Lung microvascular endothelial cell (primary cell): Measurements from ENCODE around the gene SMARCD1. TPM values are rescaled to one million over a fixed set of nuclear protein-coding genes. Genes with fewer than 3 reads are reported as not detected.
A peak's percentile ranks its signal among the peaks of the same experiment; 100 is the strongest.

ENCODE experiments used
- DNase-seq, 2 donors: peaks; one replicate each; pipeline versions ENCODE4 v3.0.0 to v3.0.0-alpha.2; 2010; ENCODE audit warnings: low read depth in 2 of 2
- total RNA-seq: library from RNA; depleted of rRNA; stranded (reverse); fragments of >200 nt; gene quantifications from 2 replicates; pipeline ENCODE4 v1.2.1, GENCODE V29; 2014

The SMARCD1 gene
- total RNA-seq, 1 donor from 2014 or later: 41.9 TPM

DNA sequence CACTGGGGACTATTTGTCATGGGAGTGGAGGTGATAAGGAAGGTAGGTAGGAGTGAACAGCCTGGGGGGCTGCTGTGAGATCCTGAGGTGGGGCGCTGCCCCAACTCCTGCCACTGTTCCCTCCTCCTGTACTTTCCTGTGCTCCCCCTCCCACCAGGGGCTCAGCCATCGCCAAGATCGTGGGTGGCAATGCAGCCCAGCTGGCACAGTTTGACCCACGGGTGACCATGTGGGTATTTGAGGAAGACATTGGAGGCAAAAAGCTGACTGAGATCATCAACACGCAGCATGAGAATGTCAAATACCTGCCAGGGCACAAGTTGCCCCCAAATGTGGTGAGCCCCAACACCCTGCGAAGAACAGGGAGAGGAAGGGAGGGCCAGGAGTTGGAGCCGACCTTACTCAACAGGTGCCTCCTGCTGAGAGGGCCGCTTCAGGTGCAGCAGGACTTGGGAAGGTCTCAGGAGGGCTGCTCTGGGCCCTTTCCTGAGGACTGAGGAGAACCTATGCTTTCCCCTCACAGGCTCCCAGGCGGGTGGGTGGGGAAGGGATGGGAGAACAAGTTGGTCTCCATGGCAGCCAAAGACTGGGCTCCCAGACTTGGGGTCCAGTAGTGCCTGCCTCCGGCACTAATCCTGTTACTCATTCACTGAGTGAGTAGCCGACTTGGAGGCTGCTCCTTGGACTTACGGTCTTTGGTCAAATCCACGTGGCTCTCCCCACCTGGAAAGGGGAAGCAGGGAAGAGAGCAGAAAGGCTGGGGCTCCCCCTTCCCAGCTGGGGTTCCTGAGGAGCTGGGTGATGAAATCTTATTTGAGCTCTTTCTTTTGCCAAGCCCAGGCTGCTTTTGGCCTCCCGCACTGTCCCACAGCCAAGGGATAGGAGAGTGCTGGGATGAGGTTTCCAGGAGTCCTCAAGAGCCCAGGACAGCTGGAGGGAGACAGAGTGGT, 19.6 kb downstream of the SMARCD1 start:
- DNase-seq: no peak

DNA sequence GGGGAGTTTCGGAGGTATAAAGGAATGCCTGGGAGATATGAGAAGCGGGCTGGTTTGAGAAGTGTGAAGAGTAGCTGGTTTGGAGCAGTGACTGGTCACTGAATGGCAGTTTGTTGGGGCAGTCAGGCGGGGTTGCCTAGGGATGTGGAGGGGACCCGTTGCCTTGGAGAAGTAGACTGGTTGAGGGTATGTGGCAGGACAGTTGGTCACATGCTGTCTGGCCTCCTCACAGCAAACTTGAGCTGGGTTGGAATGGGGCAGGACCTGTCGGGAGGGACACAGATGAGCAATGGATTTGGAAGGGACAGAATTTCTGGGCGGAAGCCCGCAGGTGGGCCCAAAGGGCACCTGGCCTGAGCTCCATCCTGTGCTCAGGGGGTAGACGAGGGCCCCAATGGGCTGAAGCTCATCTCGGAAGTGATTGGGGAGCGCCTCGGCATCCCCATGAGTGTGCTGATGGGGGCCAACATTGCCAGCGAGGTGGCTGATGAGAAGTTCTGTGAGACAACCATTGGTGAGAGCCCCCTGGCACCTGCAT, 20.8 kb downstream of the SMARCD1 start:
- DNase-seq: no peak

DNA sequence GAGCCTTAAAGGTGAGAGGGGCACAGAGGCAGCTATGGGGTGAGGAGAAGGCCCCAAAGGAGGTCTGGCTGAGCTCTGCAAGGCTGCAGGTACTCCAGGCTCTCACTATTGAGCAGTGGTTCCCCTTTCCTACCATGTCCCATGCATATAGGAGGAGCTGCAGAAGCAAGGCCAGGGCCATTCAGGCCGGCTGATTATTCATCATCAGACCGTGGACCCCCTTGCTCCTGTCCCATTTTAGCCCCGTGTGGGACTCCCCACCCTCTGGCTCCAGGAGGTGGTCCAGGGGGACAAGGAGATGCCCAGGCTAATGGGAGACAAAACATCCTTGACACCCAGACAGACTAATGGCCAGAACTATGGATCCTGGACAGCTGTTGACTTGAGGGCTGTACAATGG, 21.8 kb downstream of the SMARCD1 start:
- no peak for DNase-seq

- DNase-seq: no peak
Measured at GRCh38 chr12:50107416-50108268, 22.5 kb downstream of the SMARCD1 start.

DNA sequence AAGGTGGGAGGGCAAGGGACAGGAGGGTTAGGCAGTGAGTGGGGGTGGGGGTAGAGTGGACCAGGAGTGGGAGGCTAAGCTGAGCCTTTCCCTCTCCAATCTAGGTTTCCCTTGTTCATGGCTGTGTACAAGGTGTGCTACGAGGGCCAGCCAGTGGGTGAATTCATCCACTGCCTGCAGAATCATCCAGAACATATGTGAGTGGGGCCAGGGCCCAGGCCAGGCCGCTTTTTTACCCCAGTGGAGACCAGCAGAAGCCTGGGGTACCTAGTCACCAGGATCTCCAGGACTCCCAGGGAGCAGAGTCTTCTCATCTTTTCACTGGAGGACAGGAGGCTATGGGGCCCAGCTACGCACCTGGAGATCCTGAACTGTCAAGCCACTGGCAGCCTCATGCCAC, 24.2 kb downstream of the SMARCD1 start:
- no peak for DNase-seq

DNA sequence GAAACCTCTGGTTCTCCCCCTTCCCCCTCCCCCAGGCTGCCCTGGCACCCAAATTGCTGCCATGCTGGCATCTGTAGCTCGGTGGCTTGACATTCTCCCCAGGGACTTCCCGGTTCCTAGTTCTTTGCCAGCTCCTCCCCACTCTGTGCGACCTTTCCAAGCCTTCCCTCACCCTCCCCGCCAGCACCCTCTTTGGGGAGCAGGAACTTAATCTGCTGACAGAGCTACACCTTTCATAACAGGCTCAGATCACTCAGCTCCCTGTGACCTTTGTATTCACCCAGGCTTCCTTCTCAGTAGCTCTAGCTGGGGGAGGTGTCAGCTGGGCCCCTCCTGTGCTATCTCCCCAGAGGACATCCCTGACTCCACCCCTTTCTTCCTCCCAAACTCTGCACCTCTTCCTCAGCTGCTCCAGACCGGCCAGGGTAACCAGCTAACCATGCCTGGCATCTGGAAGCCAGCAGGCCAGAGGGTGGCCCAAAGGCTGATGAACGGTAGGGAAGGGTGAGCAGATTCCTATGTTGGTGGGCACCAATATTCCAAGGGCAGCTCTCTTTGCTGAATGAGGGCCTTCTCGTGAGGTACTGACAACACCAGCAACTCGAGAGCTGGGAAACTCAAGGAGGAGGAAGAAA, 25.1 kb downstream of the SMARCD1 start:
- no peak for DNase-seq

DNA sequence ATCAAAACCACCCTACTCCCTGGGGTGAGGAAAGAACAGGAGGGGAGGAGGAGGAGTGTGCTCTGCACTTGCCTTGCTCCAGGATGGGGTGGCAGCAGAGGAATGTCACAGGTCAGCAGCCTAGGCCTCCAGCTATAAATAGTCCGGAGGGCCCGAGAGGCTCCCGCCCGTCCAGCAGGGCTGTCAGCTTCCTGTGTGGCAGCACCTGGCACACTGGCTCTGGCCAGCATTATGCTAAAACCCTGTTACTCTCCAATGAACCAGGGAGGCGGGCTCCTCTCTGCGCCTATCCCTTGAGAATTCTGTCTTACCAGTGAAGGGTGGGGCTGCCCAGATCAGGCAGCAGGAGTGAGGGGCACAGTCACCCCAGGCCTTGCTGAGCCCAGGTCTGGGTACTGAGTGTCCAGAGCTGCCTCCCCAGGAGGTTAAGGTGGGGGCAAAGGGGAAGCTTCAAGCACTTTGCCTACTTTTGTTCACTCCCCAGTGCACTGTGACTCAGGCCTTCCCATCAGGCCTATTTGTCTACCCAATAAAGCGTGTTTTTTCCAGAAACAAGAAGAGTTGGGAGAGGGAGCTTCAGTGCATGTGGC, 25.7 kb downstream of the SMARCD1 start:
- no peak for DNase-seq

DNA sequence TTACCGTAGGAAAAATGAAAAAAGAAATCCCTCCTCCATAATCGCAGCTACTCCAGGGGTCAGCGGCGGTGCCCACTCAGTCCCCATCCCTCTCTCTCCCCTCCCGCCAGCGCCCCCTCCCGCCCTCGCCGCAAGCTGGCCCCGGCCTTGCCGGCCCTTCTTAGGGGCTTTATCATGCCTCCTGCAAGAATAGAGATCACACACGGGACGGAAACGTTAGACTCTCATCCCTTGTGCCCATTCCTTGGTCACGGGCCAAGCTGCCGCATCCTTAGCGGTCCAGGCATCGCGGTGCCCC, 26.2 kb downstream of the SMARCD1 start:
- DNase-seq: peak in 1 of 2 donors; percentile 19

- peak; percentile 100 for DNase-seq
Measured at GRCh38 chr12:50111693-50112455, 26.7 kb downstream of the SMARCD1 start, which contains the start of gene COX14. Gene COX14, plus strand, starts transcription at chr12:50112236. Its CDS starts 7,808 bp downstream, at chr12:50120044.

GRCh38 chr12:50112456-50113218, 27.5 kb downstream of the SMARCD1 start:
- no peak for DNase-seq

DNA sequence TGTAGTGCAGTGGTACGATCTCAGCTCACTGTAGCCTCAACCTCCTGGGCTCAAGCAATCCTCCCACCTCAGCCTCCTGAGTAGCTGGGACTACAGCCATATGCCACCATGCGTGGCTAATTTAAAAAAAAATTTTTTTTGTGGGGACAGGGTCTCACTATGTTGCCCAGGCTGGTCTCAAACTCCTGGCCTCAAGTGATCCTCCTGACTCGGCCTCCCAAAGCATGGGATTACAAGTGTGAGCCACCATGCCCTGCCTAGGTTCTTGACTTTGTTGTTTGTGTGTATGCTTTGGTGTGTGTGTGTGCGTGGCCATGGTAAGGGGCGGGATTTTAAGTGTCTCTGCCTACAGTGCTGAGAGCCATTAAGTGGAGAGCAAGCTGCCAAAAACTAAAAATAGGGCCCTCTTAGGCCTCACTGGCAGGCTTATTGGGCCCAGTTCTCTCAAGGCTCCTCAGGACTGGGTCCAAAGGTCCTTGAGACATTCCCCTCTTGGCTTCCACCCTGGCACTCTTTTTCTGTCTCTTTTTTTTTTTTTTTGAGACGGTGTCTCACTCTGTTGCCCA, 32.0 kb downstream of the SMARCD1 start:
- no peak for DNase-seq

GRCh38 chr12:50119387-50119786, 34.2 kb downstream of the SMARCD1 start:
- DNase-seq: no peak

DNA sequence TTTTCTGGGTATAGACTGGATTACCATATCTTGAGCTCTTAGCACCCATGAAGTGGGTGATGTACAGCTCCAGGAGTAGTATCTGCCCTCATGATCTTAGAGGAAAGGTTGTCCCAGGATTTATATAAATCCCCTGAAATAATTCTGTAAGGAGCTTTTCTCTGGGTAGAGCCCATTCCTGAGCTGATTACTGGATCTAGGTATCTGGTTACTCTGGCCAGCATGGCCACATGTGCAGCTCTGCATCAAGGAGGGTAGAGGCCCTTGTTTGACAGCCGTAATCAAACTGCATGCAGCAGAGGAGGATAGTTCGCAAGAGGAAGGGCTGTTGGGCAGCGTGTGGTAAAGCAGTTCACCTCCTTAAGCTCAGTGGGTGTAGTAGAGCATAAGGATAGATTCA, 35.4 kb downstream of the SMARCD1 start:
- DNase-seq: no peak

GRCh38 chr12:50120953-50121352, 35.8 kb downstream of the SMARCD1 start:
- DNase-seq: no peak

DNA sequence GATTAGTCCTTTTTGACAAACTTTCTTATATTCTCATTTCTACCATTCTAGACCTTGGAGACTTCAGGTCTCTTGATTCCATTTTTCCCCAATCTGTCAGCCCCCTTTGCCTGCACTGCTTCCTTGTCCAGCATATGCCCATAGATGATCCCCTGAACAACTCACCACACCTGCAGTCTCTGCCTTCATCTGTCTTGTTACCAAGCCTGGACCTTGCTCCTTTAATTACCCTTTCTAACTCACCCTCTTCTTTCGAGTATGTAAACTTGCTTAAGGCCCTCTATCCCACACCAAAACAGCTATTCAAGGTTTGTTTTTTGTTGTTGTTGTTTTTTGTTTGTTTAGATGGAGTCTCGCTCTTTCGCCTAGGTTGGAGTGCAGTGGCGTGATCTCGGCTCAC, 36.5 kb downstream of the SMARCD1 start:
- DNase-seq: no peak

- no peak for DNase-seq
Measured at GRCh38 chr12:50123203-50123602, 38.1 kb downstream of the SMARCD1 start.

GRCh38 chr12:50127546-50127945, 42.4 kb downstream of the SMARCD1 start:
- no peak for DNase-seq

DNA sequence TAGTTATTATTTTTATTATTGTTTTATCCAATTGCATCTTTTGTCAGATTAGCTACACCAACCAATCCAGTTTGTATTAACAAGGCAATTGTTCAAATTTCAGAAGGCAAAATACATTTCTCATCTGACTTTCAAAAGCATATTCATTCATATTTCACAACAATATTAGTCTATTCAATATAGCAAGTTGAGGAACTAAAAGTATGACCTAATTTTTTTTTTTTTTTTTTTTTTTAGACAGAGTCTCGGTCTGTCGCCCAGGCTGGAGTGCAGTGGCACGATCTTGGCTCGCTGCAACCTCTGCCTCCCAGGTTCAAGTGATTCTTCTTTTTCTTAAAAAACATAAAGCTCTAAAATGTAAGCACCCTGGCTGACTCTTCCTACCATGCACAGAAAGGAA, 44.1 kb downstream of the SMARCD1 start:
- DNase-seq: no peak

GRCh38 chr12:50132505-50133135, 47.5 kb downstream of the SMARCD1 start:
- DNase-seq: peak; percentile 40 to 71
